Dendritic cell treated with granulocyte-macrophage colony-stimulating factor and Interleukin-4, amounts not matched to agents 40 ng/mL and 50 ng/mL, for 4 days (primary cell): ENCODE measurements around the gene RNASEH2B.

Experiments
- H3K27ac Mint-ChIP-seq: one replicate; pipeline ENCODE4 v1.8.0; 2022; ENCODE audit warnings: mild to moderate bottlenecking, mixed read lengths
- H3K27me3 Mint-ChIP-seq: one replicate; pipeline ENCODE4 v1.8.0; 2022; ENCODE audit warnings: mild to moderate bottlenecking, mixed read lengths
- H3K36me3 Mint-ChIP-seq: one replicate; pipeline ENCODE4 v1.8.0; 2022; ENCODE audit warnings: low read depth, mixed read lengths
- H3K4me1 Mint-ChIP-seq: one replicate; pipeline ENCODE4 v1.8.0; 2022; ENCODE audit warnings: low read depth, mixed read lengths
- H3K4me3 Mint-ChIP-seq: one replicate; pipeline ENCODE4 v1.8.0; 2022; ENCODE audit warnings: mild to moderate bottlenecking, moderate library complexity, mixed read lengths
- H3K9me3 Mint-ChIP-seq: one replicate; pipeline ENCODE4 v1.8.0; 2022; ENCODE audit warnings: mixed read lengths
- intact Hi-C: fragments of 100-400 bp; cut with micrococcal nuclease; formaldehyde crosslinking; loops from one replicate; pipeline ENCODE4 v1.15.0; 2022

The RNASEH2B gene

DNA sequence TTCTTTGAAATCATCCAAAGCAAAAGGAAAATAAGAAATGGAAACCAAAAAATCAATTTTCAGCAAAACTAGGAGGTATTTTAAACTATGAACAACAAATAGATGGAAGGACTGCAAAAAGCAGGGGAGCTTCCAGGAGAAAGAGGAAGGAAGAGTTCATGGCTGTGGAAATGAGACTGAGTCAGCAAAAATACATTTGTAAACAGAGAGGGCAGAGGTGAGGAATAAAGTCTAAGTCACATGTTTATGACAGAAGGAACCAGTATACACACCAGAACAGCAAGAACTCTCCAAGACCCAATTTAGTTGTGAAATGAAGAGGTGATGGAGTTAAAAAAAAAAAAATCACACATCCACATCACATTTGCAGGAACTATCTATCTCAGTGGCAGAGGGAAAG is 69.6 kb downstream of the RNASEH2B start:
- H3K4me1 Mint-ChIP-seq, result peaks cover 27% of the 10 kb centered on the region
- H3K27ac Mint-ChIP-seq, result no peak overlapping the region
- H3K4me3 Mint-ChIP-seq, result no peak overlapping the region
- peaks cover 16% of the 10 kb centered on the region for H3K9me3 Mint-ChIP-seq
- intact Hi-C loops, result no loop called here
- H3K27me3 Mint-ChIP-seq, result no peaks in the 10 kb centered on the region
- peaks cover 37% of the 10 kb centered on the region for H3K36me3 Mint-ChIP-seq

DNA sequence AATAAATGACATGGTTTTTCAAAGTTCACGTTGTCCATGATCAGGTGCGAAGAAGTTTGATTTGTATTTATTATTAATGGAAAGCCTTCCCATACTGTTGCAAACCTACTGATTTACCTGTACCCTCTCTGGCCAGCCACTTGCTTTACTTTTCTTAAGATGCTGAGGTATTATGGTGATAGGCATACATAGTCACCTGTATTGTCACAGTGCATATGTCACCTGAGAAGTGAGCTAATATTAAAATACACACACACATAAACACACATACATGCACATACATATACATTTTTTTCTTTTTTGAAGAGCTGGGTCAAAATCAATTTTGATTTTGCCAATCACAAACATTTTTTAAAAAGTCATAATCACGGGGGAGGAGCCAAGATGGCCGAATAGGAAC is 72.1 kb downstream of the RNASEH2B start:
- H3K9me3 Mint-ChIP-seq, result peaks cover 11% of the 10 kb centered on the region
- H3K27me3 Mint-ChIP-seq, result no peaks in the 10 kb centered on the region

DNA sequence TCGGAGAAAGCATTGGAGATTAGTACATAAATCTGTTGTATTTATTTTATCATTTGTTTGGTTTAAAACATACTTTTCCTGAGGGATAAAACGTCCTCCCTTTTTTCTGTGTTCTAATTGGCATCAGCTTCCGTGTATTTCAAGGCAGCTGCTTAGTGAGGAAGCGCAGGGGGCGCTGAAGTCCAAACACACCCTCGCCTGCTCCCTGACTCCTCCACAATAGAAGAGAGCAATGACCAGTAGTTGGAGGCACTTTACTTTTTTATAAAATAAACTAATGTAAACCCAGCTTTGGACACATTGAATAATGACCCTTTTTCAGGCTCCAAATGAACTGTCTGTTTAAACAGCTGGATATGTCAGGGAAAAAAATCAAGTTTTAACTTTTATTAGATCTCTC is 79.9 kb downstream of the RNASEH2B start:
- H3K4me3 Mint-ChIP-seq, result no peak overlapping the region
- intact Hi-C loops, result no loop called here
- H3K9me3 Mint-ChIP-seq, result no peaks in the 10 kb centered on the region
- no peaks in the 10 kb centered on the region for H3K36me3 Mint-ChIP-seq
- no peak overlapping the region for H3K27ac Mint-ChIP-seq
- H3K4me1 Mint-ChIP-seq, result peaks cover 11% of the 10 kb centered on the region
- H3K27me3 Mint-ChIP-seq, result no peaks in the 10 kb centered on the region

More for the DNA sequence above, 72.1 kb downstream of the RNASEH2B start:
- Mint-ChIP-seq H3K4me1 (peaks cover 27% of the 10 kb centered on the region), H3K27ac (no peak overlapping the region), H3K36me3 (peaks cover 16% of the 10 kb centered on the region), H3K4me3 (peak overlapping the region; percentile 31)
- intact Hi-C loops, result no loop called here

GRCh38 chr13:50990065-50990817 is 80.7 kb downstream of the RNASEH2B start:
- no peaks in the 10 kb centered on the region for H3K36me3 Mint-ChIP-seq
- H3K9me3 Mint-ChIP-seq, result no peaks in the 10 kb centered on the region
- no peaks in the 10 kb centered on the region for H3K27me3 Mint-ChIP-seq
- intact Hi-C loops, result no loop called here
- no peak overlapping the region for H3K27ac Mint-ChIP-seq
- H3K4me3 Mint-ChIP-seq, result no peak overlapping the region
- H3K4me1 Mint-ChIP-seq, result peaks cover 11% of the 10 kb centered on the region

- Mint-ChIP-seq H3K27me3 (no peaks in the 10 kb centered on the region), H3K4me1 (peaks cover 11% of the 10 kb centered on the region), H3K36me3 (no peaks in the 10 kb centered on the region), H3K4me3 (no peak overlapping the region), H3K9me3 (no peaks in the 10 kb centered on the region), H3K27ac (no peak overlapping the region)
- intact Hi-C loops, result no loop called here
Measured at GRCh38 chr13:50990818-50991506, 81.4 kb downstream of the RNASEH2B start.

DNA sequence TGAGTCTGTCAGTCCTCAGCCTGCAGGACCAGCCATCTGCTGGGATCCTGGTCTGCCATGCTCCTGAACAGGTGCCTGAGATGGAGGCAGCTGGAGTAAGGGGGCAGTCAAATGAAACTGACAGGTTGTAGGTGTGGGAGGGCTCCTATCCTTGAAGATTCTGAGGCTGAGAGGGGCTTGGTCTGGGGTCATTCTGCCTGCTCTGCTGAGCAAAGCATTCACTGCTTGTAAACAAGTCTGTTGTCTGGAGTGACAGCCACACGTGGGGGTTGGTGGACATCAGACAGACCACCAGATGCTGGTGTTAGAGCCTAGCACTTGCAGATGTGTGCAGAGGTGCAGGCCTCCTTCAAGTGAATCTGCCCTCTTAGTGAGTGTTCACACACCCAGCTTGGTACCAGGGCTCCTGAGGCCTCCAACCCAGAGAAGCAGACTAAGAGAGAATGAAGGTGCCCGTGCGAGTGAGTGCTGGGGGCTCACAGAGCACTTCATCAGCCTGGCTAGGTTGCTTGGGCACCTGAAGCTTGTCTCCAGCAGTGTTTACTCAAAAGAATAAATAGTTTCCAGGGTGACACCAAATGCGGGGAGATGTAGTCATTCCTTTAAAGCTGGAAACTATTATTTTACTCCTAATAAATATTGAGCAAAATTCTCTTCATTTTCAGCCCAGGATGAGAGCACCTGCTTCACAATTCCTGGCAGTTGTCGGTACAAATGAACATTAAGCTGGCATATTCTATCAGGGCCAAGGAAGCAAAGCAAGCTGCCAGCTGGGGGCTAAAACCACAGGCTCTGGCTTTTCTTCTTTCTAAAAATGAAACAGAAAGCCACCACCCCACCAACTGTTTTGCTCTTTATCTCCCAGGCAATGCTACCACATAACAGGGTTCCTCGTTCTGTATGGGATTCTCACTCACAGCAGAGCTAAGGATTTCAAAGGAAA is 82.3 kb downstream of the RNASEH2B start:
- H3K4me1 Mint-ChIP-seq, result peaks cover 11% of the 10 kb centered on the region
- intact Hi-C loops, result no loop called here

GRCh38 chr13:50993371-50993770 is 83.8 kb downstream of the RNASEH2B start:
- no peaks in the 10 kb centered on the region for H3K9me3 Mint-ChIP-seq
- no peak overlapping the region for H3K27ac Mint-ChIP-seq
- intact Hi-C loops, result no loop called here
- no peak overlapping the region for H3K4me3 Mint-ChIP-seq
- H3K27me3 Mint-ChIP-seq, result no peaks in the 10 kb centered on the region
- peaks cover 11% of the 10 kb centered on the region for H3K4me1 Mint-ChIP-seq
- H3K36me3 Mint-ChIP-seq, result no peaks in the 10 kb centered on the region

More for the DNA sequence above, 82.3 kb downstream of the RNASEH2B start:
- H3K27me3 Mint-ChIP-seq, result no peaks in the 10 kb centered on the region
- peak overlapping the region; percentile 25 for H3K27ac Mint-ChIP-seq
- H3K4me3 Mint-ChIP-seq, result no peak overlapping the region
- no peaks in the 10 kb centered on the region for H3K9me3 Mint-ChIP-seq
- no peaks in the 10 kb centered on the region for H3K36me3 Mint-ChIP-seq

DNA sequence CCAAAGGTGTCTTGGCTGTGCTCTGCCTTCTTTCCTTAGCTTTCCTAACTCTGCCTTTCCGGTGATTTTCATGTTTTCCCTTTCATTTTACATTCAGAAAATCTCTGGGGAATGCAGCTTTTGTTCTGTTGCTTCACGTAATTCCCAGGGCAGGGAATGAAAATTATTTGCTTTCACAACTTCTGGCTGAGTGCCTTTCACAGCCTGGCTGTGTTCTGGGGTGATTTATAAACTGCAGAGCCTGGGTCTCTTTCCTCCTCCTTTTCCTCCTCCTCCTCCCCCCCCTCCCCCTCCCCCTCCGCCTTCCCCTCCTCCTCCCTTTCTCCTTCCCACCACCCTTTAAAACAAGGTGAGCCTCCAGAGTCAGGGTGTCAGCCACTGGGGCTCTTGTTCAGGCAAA is 84.3 kb downstream of the RNASEH2B start:
- intact Hi-C loops, result no loop called here

DNA sequence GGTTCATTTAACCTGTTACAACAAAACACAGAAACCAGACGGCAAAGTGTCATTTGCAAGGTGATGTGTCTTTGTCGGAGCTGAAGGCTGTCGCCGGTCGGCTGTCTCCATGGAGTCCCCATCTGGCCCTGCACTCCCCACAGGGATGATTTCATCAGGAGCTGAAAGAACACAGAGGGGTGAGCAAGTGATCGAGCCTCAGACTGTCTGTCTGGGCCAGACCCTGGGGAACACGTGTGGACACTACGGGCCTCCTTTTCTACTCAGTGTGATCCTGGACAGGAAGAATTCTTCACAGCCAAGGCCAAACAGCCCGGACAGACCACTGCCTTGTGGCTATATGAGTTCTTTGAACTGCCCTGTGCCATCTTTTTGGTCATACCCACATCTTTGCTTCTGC is 85.1 kb downstream of the RNASEH2B start:
- Mint-ChIP-seq H3K36me3 (no peaks in the 10 kb centered on the region), H3K27me3 (no peaks in the 10 kb centered on the region), H3K27ac (no peak overlapping the region), H3K4me1 (peaks cover 11% of the 10 kb centered on the region), H3K4me3 (no peak overlapping the region), H3K9me3 (no peaks in the 10 kb centered on the region)
- intact Hi-C loops, result no loop called here

More for the DNA sequence above, 84.3 kb downstream of the RNASEH2B start:
- Mint-ChIP-seq H3K9me3 (no peaks in the 10 kb centered on the region), H3K4me3 (no peak overlapping the region), H3K27ac (no peak overlapping the region), H3K4me1 (peaks cover 11% of the 10 kb centered on the region), H3K36me3 (no peaks in the 10 kb centered on the region), H3K27me3 (no peaks in the 10 kb centered on the region)

- Mint-ChIP-seq H3K27ac (no peak overlapping the region), H3K4me1 (peaks cover 11% of the 10 kb centered on the region), H3K27me3 (no peaks in the 10 kb centered on the region), H3K4me3 (no peak overlapping the region), H3K9me3 (no peaks in the 10 kb centered on the region), H3K36me3 (no peaks in the 10 kb centered on the region)
- intact Hi-C loops, result no loop called here
Measured at GRCh38 chr13:50995854-50996253, 86.3 kb downstream of the RNASEH2B start.

DNA sequence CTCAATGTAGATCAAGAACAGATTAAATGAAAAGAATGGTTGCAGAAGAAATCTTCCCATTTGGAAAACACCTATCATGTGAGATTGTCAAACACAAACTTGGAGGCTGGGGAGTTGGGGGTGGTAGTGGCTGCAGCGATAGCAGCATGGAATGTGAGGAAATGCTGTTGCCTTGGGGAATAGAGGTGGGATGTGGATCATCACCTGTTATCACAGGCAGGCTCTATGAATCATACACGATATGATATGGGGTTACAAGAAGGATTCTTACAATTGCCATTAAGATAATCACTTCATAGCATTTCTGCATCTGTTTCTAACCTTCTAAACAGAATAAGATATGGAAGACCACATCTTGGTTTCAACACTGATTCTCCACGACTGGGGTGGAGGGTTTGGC is 88.7 kb downstream of the RNASEH2B start:
- Mint-ChIP-seq H3K4me1 (no peaks in the 10 kb centered on the region), H3K36me3 (no peaks in the 10 kb centered on the region), H3K27ac (no peak overlapping the region), H3K27me3 (peaks cover 4% of the 10 kb centered on the region), H3K4me3 (no peak overlapping the region), H3K9me3 (no peaks in the 10 kb centered on the region)
- intact Hi-C loops, result no loop called here

DNA sequence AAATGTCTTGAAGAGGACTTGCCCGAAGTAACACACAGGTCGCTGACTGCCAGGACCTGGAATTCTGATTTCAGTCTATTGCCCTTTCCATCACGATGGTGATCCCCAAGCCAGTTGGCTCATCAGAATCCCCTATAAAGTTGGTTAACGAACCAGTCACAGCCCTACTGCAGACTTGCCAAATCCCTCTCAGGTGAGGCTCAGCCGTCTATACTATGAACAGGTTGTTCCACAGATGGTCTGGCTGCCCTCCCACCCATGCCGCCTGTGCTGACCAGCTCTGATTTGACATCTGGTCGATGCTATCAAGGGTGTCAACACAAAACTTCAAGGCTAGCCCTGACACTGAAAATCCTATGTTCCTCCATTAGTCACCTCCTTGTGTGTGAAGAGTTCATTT is 90.0 kb downstream of the RNASEH2B start:
- Mint-ChIP-seq H3K4me3 (no peak overlapping the region), H3K9me3 (no peaks in the 10 kb centered on the region), H3K27ac (no peak overlapping the region), H3K27me3 (peaks cover 10% of the 10 kb centered on the region), H3K4me1 (peaks cover 12% of the 10 kb centered on the region), H3K36me3 (no peaks in the 10 kb centered on the region)
- intact Hi-C loops, result no loop called here

DNA sequence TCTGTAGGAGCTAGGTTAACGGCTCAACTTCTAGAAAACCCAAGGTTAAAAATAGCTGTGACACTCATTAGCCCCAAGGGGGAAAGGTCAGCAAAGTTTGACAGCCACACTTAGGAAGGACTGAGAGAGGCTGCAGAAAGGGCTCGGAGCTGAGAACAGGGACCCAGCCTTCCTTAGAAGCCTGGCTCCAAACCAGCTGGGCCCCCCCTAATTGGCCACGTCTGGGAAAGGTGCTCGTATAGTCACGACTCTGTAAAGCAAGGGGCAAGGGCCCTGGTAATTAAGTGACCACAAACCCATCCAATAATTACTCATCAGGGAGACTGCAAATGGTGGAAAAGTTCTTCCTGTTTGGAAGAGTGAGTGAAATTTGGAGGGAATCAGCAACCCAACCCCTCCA is 90.5 kb downstream of the RNASEH2B start:
- Mint-ChIP-seq H3K27me3 (peaks cover 13% of the 10 kb centered on the region), H3K4me1 (peaks cover 13% of the 10 kb centered on the region), H3K4me3 (no peak overlapping the region), H3K9me3 (no peaks in the 10 kb centered on the region), H3K27ac (no peak overlapping the region), H3K36me3 (no peaks in the 10 kb centered on the region)
- intact Hi-C loops, result no loop called here
